Osteoblast (primary cell): ENCODE data around the gene MPG. TPM values are rescaled to one million over a fixed set of nuclear protein-coding genes. Genes with fewer than 3 reads are reported as not detected.
"Not testable (repeated sequence)": the region's sequence is repeated elsewhere in the genome, so short reads cannot be mapped to it uniquely, and the experiment has no call there.

Experiments
- DNase-seq: peaks from one replicate; pipeline ENCODE4 v3.0.0; 2011; ENCODE audit warnings: low spot score, mixed read lengths; ENCODE audit not compliant: insufficient read length; ENCODE audit errors: missing footprints
- H2AFZ ChIP-seq: 2 replicates; pipeline ENCODE4 v1.6.0; 2011; ENCODE audit warnings: mild to moderate bottlenecking, low read length
- H3K27ac ChIP-seq: 2 replicates; pipeline ENCODE4 v1.5.1; 2011; ENCODE audit warnings: mild to moderate bottlenecking, low read depth, low read length, moderate library complexity
- H3K27me3 ChIP-seq: 2 replicates; pipeline ENCODE4 v1.6.0; 2012; ENCODE audit warnings: mild to moderate bottlenecking, control low read depth, inconsistent platforms, low read length, moderate library complexity; ENCODE audit not compliant: insufficient read depth
- H3K36me3 ChIP-seq: 2 replicates; pipeline ENCODE4 v1.5.1; 2011; ENCODE audit warnings: mild to moderate bottlenecking, low read length, control low read depth, moderate library complexity; ENCODE audit not compliant: insufficient read depth
- H3K4me1 ChIP-seq: 2 replicates; pipeline ENCODE4 v1.5.1; 2011; ENCODE audit warnings: mild to moderate bottlenecking, low read length, control low read depth, moderate library complexity; ENCODE audit not compliant: insufficient read depth
- H3K4me2 ChIP-seq: 2 replicates; pipeline ENCODE4 v1.6.0; 2011; ENCODE audit warnings: mild to moderate bottlenecking, low read length; ENCODE audit not compliant: insufficient read depth
- H3K4me3 ChIP-seq: fragments of 200-600 bp; sonication (generic); 3 replicates; pipeline ENCODE4 v1.5.1; 2012; ENCODE audit warnings: mild to moderate bottlenecking, low read length, inconsistent platforms; ENCODE audit not compliant: insufficient read depth
- H3K79me2 ChIP-seq: 2 replicates; pipeline ENCODE4 v1.6.0; 2012; ENCODE audit warnings: mild to moderate bottlenecking, low read length, control low read depth, inconsistent platforms; ENCODE audit not compliant: insufficient read depth
- H3K9me3 ChIP-seq: 2 replicates; pipeline ENCODE4 v1.5.1; 2011; ENCODE audit warnings: low read depth, low read length, control low read depth
- H4K20me1 ChIP-seq: 2 replicates; pipeline ENCODE4 v1.6.0; 2012; ENCODE audit warnings: mild to moderate bottlenecking, low read length, control low read depth; ENCODE audit not compliant: insufficient read depth
- CTCF ChIP-seq: IDR thresholded peaks from 2 replicates; pipeline ENCODE4 v1.5.1; 2011; ENCODE audit warnings: mild to moderate bottlenecking, low read depth, low read length, moderate library complexity; ENCODE audit errors: extremely low read depth
- total RNA-seq: library from RNA; depleted of rRNA; stranded (reverse); fragments of >200 nt; gene quantifications from 2 replicates; pipeline ENCODE4 v1.2.3, GENCODE V29; 2012

MPG gene
- total RNA-seq, 1 donor: 180 TPM

- Histone ChIP-seq H3K27me3 (no peaks in the 10 kb centered on the region), H3K9me3 (no peaks in the 10 kb centered on the region), H3K27ac (no peak overlapping the region), H3K4me3 (no peak overlapping the region), H3K4me1 (no peaks in the 10 kb centered on the region), H3K4me2 (no peak overlapping the region), H2AFZ (no peak overlapping the region), H3K79me2 (no peaks in the 10 kb centered on the region), H4K20me1 (no peaks in the 10 kb centered on the region), H3K36me3 (no peaks in the 10 kb centered on the region)
- TF ChIP-seq CTCF: no peak
- DNase-seq: no peak
Observed at GRCh38 chr16:37511-37910, 40.5 kb upstream of the MPG start.

GRCh38 chr16:38206-38605 is 39.8 kb upstream of the MPG start:
- H3K27me3 ChIP-seq, H4K20me1 ChIP-seq, H3K79me2 ChIP-seq, H3K9me3 ChIP-seq, DNase-seq, H3K4me3 ChIP-seq, H3K4me2 ChIP-seq, H2AFZ ChIP-seq, H3K36me3 ChIP-seq, H3K4me1 ChIP-seq, H3K27ac ChIP-seq: not testable (repeated sequence)

GRCh38 chr16:38941-39892 is 38.8 kb upstream of the MPG start:
- DNase-seq: no peak
- Histone ChIP-seq H3K4me1 (no peaks in the 10 kb centered on the region), H3K4me2 (no peak overlapping the region), H3K36me3 (peaks cover 10% of the 10 kb centered on the region), H3K27me3 (no peaks in the 10 kb centered on the region), H3K79me2 (no peaks in the 10 kb centered on the region), H3K9me3 (no peaks in the 10 kb centered on the region), H2AFZ (no peak overlapping the region), H3K4me3 (no peak overlapping the region), H4K20me1 (no peaks in the 10 kb centered on the region), H3K27ac (no peak overlapping the region)
- TF ChIP-seq CTCF: no peak

- H3K27ac ChIP-seq: no peak overlapping the region
- no peak for TF ChIP-seq CTCF
Observed at GRCh38 chr16:41439-42068, 36.5 kb upstream of the MPG start.

More at GRCh38 chr16:41439-42068, 36.5 kb upstream of the MPG start:
- H2AFZ ChIP-seq: peak overlapping the region; percentile 61
- H4K20me1 ChIP-seq: no peaks in the 10 kb centered on the region
- peak overlapping the region; percentile 58 for H3K4me2 ChIP-seq
- no peaks in the 10 kb centered on the region for H3K4me1 ChIP-seq
- H3K27me3 ChIP-seq: no peaks in the 10 kb centered on the region
- H3K36me3 ChIP-seq: peaks cover 13% of the 10 kb centered on the region
- peak overlapping the region; percentile 29 for H3K4me3 ChIP-seq
- H3K9me3 ChIP-seq: no peaks in the 10 kb centered on the region
- no peak for DNase-seq
- H3K79me2 ChIP-seq: no peaks in the 10 kb centered on the region
